H9 (cell line): ENCODE data around the gene NPDC1. TPM values are rescaled to one million over a fixed set of nuclear protein-coding genes. Genes with fewer than 3 reads are reported as not detected.

Experiments used
- DNase-seq: peaks from one replicate; pipeline ENCODE4 v3.0.0-alpha.2; 2017
- H2AFZ ChIP-seq: one replicate; pipeline ENCODE4 v1.6.1; 2013; ENCODE audit warnings: mild to moderate bottlenecking, low read length, control low read depth, moderate library complexity
- H2AK5ac ChIP-seq: 2 replicates; pipeline ENCODE4 v1.6.1; 2013; ENCODE audit warnings: low read length, control low read depth, mixed read lengths; ENCODE audit not compliant: insufficient read length
- H2BK120ac ChIP-seq: one replicate; pipeline ENCODE4 v1.6.1; 2013; ENCODE audit warnings: low read depth, mild to moderate bottlenecking, low read length, control low read depth, inconsistent platforms; ENCODE audit not compliant: poor library complexity, severe bottlenecking
- H2BK12ac ChIP-seq: 2 replicates; pipeline ENCODE4 v1.6.1; 2013; ENCODE audit warnings: low read length, control low read depth, mixed read lengths, low read depth; ENCODE audit not compliant: insufficient read length
- H2BK15ac ChIP-seq: 2 replicates; pipeline ENCODE4 v1.6.1; 2013; ENCODE audit warnings: low read depth, low read length, control low read depth
- H2BK20ac ChIP-seq: one replicate; pipeline ENCODE4 v1.6.1; 2013; ENCODE audit warnings: low read depth, mild to moderate bottlenecking, low read length, control low read depth, inconsistent platforms; ENCODE audit not compliant: poor library complexity, severe bottlenecking
- H2BK5ac ChIP-seq: 2 replicates; pipeline ENCODE4 v1.6.1; 2013; ENCODE audit warnings: low read length, control low read depth, mixed read lengths; ENCODE audit not compliant: insufficient read length
- H3K14ac ChIP-seq: 2 replicates; pipeline ENCODE4 v1.6.1; 2013; ENCODE audit warnings: low read length, control low read depth; ENCODE audit not compliant: insufficient read depth
- H3K18ac ChIP-seq: 2 replicates; pipeline ENCODE4 v1.6.1; 2013; ENCODE audit warnings: low read depth, mild to moderate bottlenecking, mixed read lengths, low read length, control low read depth; ENCODE audit not compliant: insufficient read length
- H3K23ac ChIP-seq: 2 replicates; pipeline ENCODE4 v1.6.1; 2013; ENCODE audit warnings: low read length, control low read depth, mixed read lengths, low read depth; ENCODE audit not compliant: insufficient read length
- H3K23me2 ChIP-seq: 2 replicates; pipeline ENCODE4 v1.6.1; 2013; ENCODE audit warnings: low read depth, mild to moderate bottlenecking, mixed read lengths, low read length, control low read depth; ENCODE audit not compliant: insufficient read length, poor library complexity, severe bottlenecking
- H3K27ac ChIP-seq: 2 replicates; pipeline ENCODE4 v1.5.1; 2013; ENCODE audit warnings: low read length, control low read depth, mixed read lengths, low read depth; ENCODE audit not compliant: insufficient read length
- H3K27me3 ChIP-seq: 2 replicates; pipeline ENCODE4 v1.6.1; 2013; ENCODE audit warnings: low read length, control low read depth, inconsistent platforms; ENCODE audit not compliant: insufficient read depth
- H3K4ac ChIP-seq: 2 replicates; pipeline ENCODE4 v1.6.1; 2013; ENCODE audit warnings: low read depth, mild to moderate bottlenecking, control low read depth, inconsistent platforms, low read length, moderate library complexity
- H3K4me1 ChIP-seq: 2 replicates; pipeline ENCODE4 v1.6.1; 2013; ENCODE audit warnings: low read length, control low read depth, inconsistent platforms; ENCODE audit not compliant: insufficient read depth
- H3K4me2 ChIP-seq: 2 replicates; pipeline ENCODE4 v1.6.1; 2013; ENCODE audit warnings: low read length, control low read depth, mixed read lengths; ENCODE audit not compliant: insufficient read length, insufficient read depth
- H3K56ac ChIP-seq: 2 replicates; pipeline ENCODE4 v1.6.1; 2013; ENCODE audit warnings: low read depth, mild to moderate bottlenecking, mixed read lengths, low read length, control low read depth; ENCODE audit not compliant: insufficient read length
- H3K79me1 ChIP-seq: 2 replicates; pipeline ENCODE4 v1.6.1; 2013; ENCODE audit warnings: low read depth, mild to moderate bottlenecking, moderate library complexity, low read length, control low read depth, inconsistent platforms; ENCODE audit not compliant: insufficient read depth, poor library complexity, severe bottlenecking
- H3K79me2 ChIP-seq: 2 replicates; pipeline ENCODE4 v1.6.1; 2013; ENCODE audit warnings: low read length, control low read depth, inconsistent platforms; ENCODE audit not compliant: insufficient read depth
- H3K9ac ChIP-seq: 2 replicates; pipeline ENCODE4 v1.6.1; 2013; ENCODE audit warnings: low read length, control low read depth, mixed read lengths; ENCODE audit not compliant: insufficient read length; ENCODE audit errors: extremely low read depth
- H3K9me3 ChIP-seq: one replicate; pipeline ENCODE4 v1.6.1; 2013; ENCODE audit warnings: low read depth, low read length, inconsistent platforms; ENCODE audit not compliant: control insufficient read depth
- H3T11ph ChIP-seq: one replicate; pipeline ENCODE4 v1.6.1; 2013; ENCODE audit warnings: mild to moderate bottlenecking, low read length, control low read depth, inconsistent platforms
- H4K20me1 ChIP-seq: one replicate; pipeline ENCODE4 v1.6.1; 2013; ENCODE audit not compliant: control insufficient read depth, insufficient read length, insufficient read depth
- H4K5ac ChIP-seq: 2 replicates; pipeline ENCODE4 v1.6.1; 2013; ENCODE audit warnings: low read depth, mild to moderate bottlenecking, mixed read lengths, low read length, control low read depth; ENCODE audit not compliant: insufficient read length
- H4K8ac ChIP-seq: replicated peaks from 2 replicates; pipeline ENCODE4 v1.6.1; 2013; ENCODE audit warnings: low read length, control low read depth, mixed read lengths, low read depth; ENCODE audit not compliant: insufficient read length
- H4K91ac ChIP-seq: 2 replicates; pipeline ENCODE4 v1.6.1; 2013; ENCODE audit warnings: low read depth, mild to moderate bottlenecking, moderate library complexity, mixed read lengths, low read length, control low read depth; ENCODE audit not compliant: insufficient read length
- H3K27ac Mint-ChIP-seq, 3 experiments: 2 replicates in 2 of 3; 3 replicates in 1 of 3; pipeline ENCODE4 v1.8.0; 2020 to 2021; ENCODE audit warnings: mixed read lengths in 3 of 3, mild to moderate bottlenecking in 1 of 3, moderate library complexity in 1 of 3
- H3K27me3 Mint-ChIP-seq: 2 replicates; pipeline ENCODE4 v1.8.0; 2021; ENCODE audit warnings: low read depth, mild to moderate bottlenecking, moderate library complexity, mixed read lengths
- H3K36me3 Mint-ChIP-seq, 3 experiments: 2 replicates in 2 of 3; 3 replicates in 1 of 3; pipeline ENCODE4 v1.8.0; 2020 to 2021; ENCODE audit warnings: low read depth in 3 of 3, mixed read lengths in 3 of 3; ENCODE audit not compliant: insufficient read depth in 1 of 3
- H3K4me1 Mint-ChIP-seq, 2 experiments: 2 replicates each; pipeline ENCODE4 v1.8.0; 2020; ENCODE audit warnings: mixed read lengths in 2 of 2
- H3K4me3 Mint-ChIP-seq, 2 experiments: 2 replicates in 1 of 2; 3 replicates in 1 of 2; pipeline ENCODE4 v1.8.0; 2020 to 2021; ENCODE audit warnings: mild to moderate bottlenecking in 2 of 2, mixed read lengths in 2 of 2, moderate library complexity in 1 of 2
- H3K9me3 Mint-ChIP-seq, 2 experiments: 2 replicates in 1 of 2; 3 replicates in 1 of 2; pipeline ENCODE4 v1.8.0; 2020; ENCODE audit warnings: mild to moderate bottlenecking in 2 of 2, mixed read lengths in 2 of 2, moderate library complexity in 1 of 2
- CTCF ChIP-seq: fragments of 200-600 bp; sonication (generic); conservative IDR thresholded peaks from 3 replicates; pipeline ENCODE4 v1.8.0; 2021; ENCODE audit warnings: antibody characterized with exemption, mild to moderate bottlenecking
- WGBS: extraction: QIAGEN DNeasy Blood & Tissue Kit; methylation state at CpG from one replicate; pipeline ENCODE4 v1.1.7; 2013; ENCODE audit warnings: missing lambda C conversion rate, low lambda C conversion rate, mixed read lengths; ENCODE audit not compliant: insufficient read length; ENCODE audit errors: extremely low coverage; 5-methylcytosine and 5-hydroxymethylcytosine counted together
- total RNA-seq: library from RNA; stranded (reverse); gene quantifications from 2 replicates; pipeline ENCODE4 v1.2.1, GENCODE V29; 2021

Gene NPDC1
- total RNA-seq, 1 experiment from 2014 or later = 57.6 TPM

GRCh38 chr9:137009938-137010732, 35.8 kb downstream of the NPDC1 start:
- H3K23me2 ChIP-seq = no peaks in the 10 kb centered on the region
- H3K14ac ChIP-seq = no peak overlapping the region
- no peak overlapping the region for H4K8ac ChIP-seq
- no peak overlapping the region for H3K4ac ChIP-seq
- no peaks in the 10 kb centered on the region for H3K4me1 Mint-ChIP-seq
- H4K20me1 ChIP-seq = peaks cover 2% of the 10 kb centered on the region
- H3K27me3 Mint-ChIP-seq = no peaks in the 10 kb centered on the region; the same call in 1 of the 2 replicates
- no peak overlapping the region for H3K4me3 Mint-ChIP-seq
- H3K27ac Mint-ChIP-seq = no peak overlapping the region
- H2AFZ ChIP-seq = no peak overlapping the region
- WGBS = no CpG with 5 or more reads among the region's 49 CpGs
- H3K23ac ChIP-seq = no peak overlapping the region
- H2BK12ac ChIP-seq = no peak overlapping the region
- no peak for DNase-seq
- no peak overlapping the region for H4K5ac ChIP-seq
- no peak overlapping the region for H3K27ac ChIP-seq
- no peaks in the 10 kb centered on the region for H3K79me1 ChIP-seq
- H2BK20ac ChIP-seq = no peak overlapping the region
- no peak overlapping the region for H4K91ac ChIP-seq
- TF ChIP-seq CTCF = no peak
- no peak overlapping the region for H3K4me2 ChIP-seq
- H2BK120ac ChIP-seq = no peak overlapping the region
- H3K9me3 Mint-ChIP-seq = peaks cover 10 to 12% of the 10 kb centered on the region in 2 experiments
- H2AK5ac ChIP-seq = no peak overlapping the region
- no peak overlapping the region for H3T11ph ChIP-seq
- H2BK5ac ChIP-seq = no peak overlapping the region
- no peaks in the 10 kb centered on the region for H3K27me3 ChIP-seq
- no peaks in the 10 kb centered on the region for H3K79me2 ChIP-seq
- peaks cover 0 to 4% (median 0%) of the 10 kb centered on the region in 3 experiments; a peak in 3 of 7 replicates for H3K36me3 Mint-ChIP-seq
- no peak overlapping the region for H3K18ac ChIP-seq
- no peaks in the 10 kb centered on the region for H3K9me3 ChIP-seq
- H2BK15ac ChIP-seq = no peak overlapping the region
- H3K4me1 ChIP-seq = no peaks in the 10 kb centered on the region
- no peak overlapping the region for H3K56ac ChIP-seq
- no peak overlapping the region for H3K9ac ChIP-seq
